GM19351 (cell line): Measurements from ENCODE around the gene SH3RF3.

Source experiments
- ATAC-seq: cut with Tn5 transposase; IDR thresholded peaks from one replicate; pipeline ENCODE4 v1.9.1; 2021; ENCODE audit warnings: mild to moderate bottlenecking, moderate library complexity; ENCODE audit not compliant: unreplicated experiment

SH3RF3 gene

GRCh38 chr2:109137616-109138015, 8.6 kb downstream of the SH3RF3 start:
- ATAC-seq = no peak

GRCh38 chr2:109138449-109138848, 9.4 kb downstream of the SH3RF3 start:
- no peak for ATAC-seq

- no peak for ATAC-seq
These were observed 10.0 kb downstream of the SH3RF3 start for GRCh38 chr2:109139002-109139401.

- ATAC-seq = no peak
These were observed 10.9 kb downstream of the SH3RF3 start for GRCh38 chr2:109139865-109140396.

GRCh38 chr2:109141006-109141600, 12.1 kb downstream of the SH3RF3 start:
- no peak for ATAC-seq

- ATAC-seq = no peak
These were observed 12.8 kb downstream of the SH3RF3 start for GRCh38 chr2:109141727-109142283.

GRCh38 chr2:109142416-109143210, 13.6 kb downstream of the SH3RF3 start:
- ATAC-seq = no peak

GRCh38 chr2:109143214-109144187, 14.5 kb downstream of the SH3RF3 start:
- peak; percentile 95 for ATAC-seq

GRCh38 chr2:109144271-109144670, 15.3 kb downstream of the SH3RF3 start:
- peak; percentile 42 for ATAC-seq

- ATAC-seq = no peak
These were observed 15.7 kb downstream of the SH3RF3 start for GRCh38 chr2:109144721-109145120.

- no peak for ATAC-seq
These were observed 16.3 kb downstream of the SH3RF3 start for GRCh38 chr2:109145286-109145685.

GRCh38 chr2:109147405-109147804, 18.4 kb downstream of the SH3RF3 start:
- no peak for ATAC-seq

GRCh38 chr2:109148117-109148746, 19.2 kb downstream of the SH3RF3 start:
- no peak for ATAC-seq

- ATAC-seq = no peak
These were observed 20.1 kb downstream of the SH3RF3 start for GRCh38 chr2:109148991-109149645.

GRCh38 chr2:109150559-109150958, 21.6 kb downstream of the SH3RF3 start:
- ATAC-seq = no peak

- ATAC-seq = no peak
These were observed 22.5 kb downstream of the SH3RF3 start for GRCh38 chr2:109151519-109151918.

GRCh38 chr2:109153005-109153784, 24.2 kb downstream of the SH3RF3 start:
- ATAC-seq = no peak

GRCh38 chr2:109153807-109154206, 24.8 kb downstream of the SH3RF3 start:
- ATAC-seq = no peak

- no peak for ATAC-seq
These were observed 25.2 kb downstream of the SH3RF3 start for GRCh38 chr2:109154226-109154625.
